HCT116 (cell line): Measurements from ENCODE around the gene RELA. TPM values are rescaled to one million over a fixed set of nuclear protein-coding genes. Genes with fewer than 3 reads are reported as not detected.

Experiments used
- ATAC-seq: fragments of 200-7000 bp; cut with Tn5 transposase; 2 replicates; pipeline ENCODE4 v1.9.1; 2020; ENCODE audit warnings: mild to moderate bottlenecking, moderate library complexity
- BruUV-seq: library from RNA; stranded (reverse); fragments of 400-500 nt; replicated peaks from 2 replicates; lab custom pipeline; 2021; lab: Mats Ljungman, UMichigan
- CTCF ChIA-PET: fragments of 300-600 bp; sonication (Branson Sonifier 250); formaldehyde crosslinking; loops from one replicate; lab custom pipeline; 2021; ENCODE audit warnings: antibody characterized with exemption; lab: Charles Lee
- POLR2A ChIA-PET: fragments of 300-600, 350-600 bp; sonication (Branson Sonifier 250); formaldehyde crosslinking; loops from one replicate; lab custom pipeline; 2021; ENCODE audit warnings: antibody characterized with exemption; lab: Charles Lee
- RAD21 ChIA-PET, 2 experiments: fragments of 300-600 bp; sonication (Branson Sonifier 250); formaldehyde crosslinking; loops; one replicate each; lab custom pipeline; 2023; ENCODE audit warnings: low total read pairs in 2 of 2; ENCODE audit not compliant: uncharacterized antibody in 2 of 2, unreplicated experiment in 2 of 2, low non-redundant PET in 1 of 2; lab: Charles Lee
- DNase-seq: peaks from one replicate; pipeline ENCODE4 v3.0.0-alpha.2; 2010; ENCODE audit warnings: low read depth, low spot score
- H2AFZ ChIP-seq: fragments of 200-600 bp; shearing (Covaris generic), sonication (generic); 2 replicates; pipeline ENCODE4 v1.6.1; 2017; ENCODE audit warnings: low read depth, mixed run types, mixed read lengths, antibody characterized with exemption, low read length; ENCODE audit not compliant: poor library complexity, severe bottlenecking
- H3K27ac ChIP-seq: 2 replicates; pipeline ENCODE4 v1.5.1; 2012; ENCODE audit warnings: low read depth, low read length
- H3K27me3 ChIP-seq: fragments of 200-600 bp; sonication (generic); 2 replicates; pipeline ENCODE4 v1.6.1; 2016; ENCODE audit warnings: mixed run types, low read length, mixed read lengths; ENCODE audit not compliant: insufficient read depth
- H3K36me3 ChIP-seq, 2 experiments: fragments of 200-500 bp in 1 of 2; fragments of 200-600 bp in 1 of 2; sonication (Bioruptor generic) in 1 of 2; sonication (generic) in 1 of 2; 2 replicates each; pipeline versions ENCODE4 v1.5.1 to v1.6.1; 2014 to 2016; ENCODE audit warnings: low read length in 2 of 2, inconsistent platforms in 1 of 2, mixed read lengths in 1 of 2, mixed run types in 1 of 2; ENCODE audit not compliant: insufficient read depth in 2 of 2, control insufficient read depth in 1 of 2
- H3K4me1 ChIP-seq, 2 experiments: fragments of 200-600 bp in 1 of 2; sonication (generic) in 1 of 2; 2 replicates each; pipeline versions ENCODE4 v1.5.1 to v1.6.1; 2012 to 2017; ENCODE audit warnings: low read length in 2 of 2, inconsistent platforms in 1 of 2, mild to moderate bottlenecking in 1 of 2, mixed read lengths in 1 of 2, mixed run types in 1 of 2, moderate library complexity in 1 of 2; ENCODE audit not compliant: insufficient read depth in 2 of 2, control insufficient read depth in 1 of 2
- H3K4me2 ChIP-seq: fragments of 200-600 bp; sonication (generic); 2 replicates; pipeline ENCODE4 v1.6.1; 2017; ENCODE audit warnings: mixed run types, low read length, mixed read lengths
- H3K4me3 ChIP-seq, 2 experiments: fragments of 200-600 bp in 1 of 2; sonication (generic) in 1 of 2; replicated peaks in 1 of 2; 2 replicates each; pipeline ENCODE4 v1.5.1; 2011 to 2016; ENCODE audit warnings: low read length in 2 of 2, control low read depth in 1 of 2, low read depth in 1 of 2, mild to moderate bottlenecking in 1 of 2, mixed read lengths in 1 of 2, mixed run types in 1 of 2
- H3K79me2 ChIP-seq: fragments of 200-600 bp; sonication (generic); 2 replicates; pipeline ENCODE4 v1.6.1; 2017; ENCODE audit warnings: mild to moderate bottlenecking, mixed run types, low read length, moderate library complexity, mixed read lengths; ENCODE audit not compliant: insufficient read depth
- H3K9ac ChIP-seq: fragments of 200-600 bp; sonication (generic); 2 replicates; pipeline ENCODE4 v1.6.1; 2016; ENCODE audit warnings: low read length, mixed read lengths
- H3K9me2 ChIP-seq: fragments of 200-600 bp; sonication (generic), shearing (Covaris generic); 2 replicates; pipeline ENCODE4 v1.6.1; 2017; ENCODE audit warnings: mixed run types, mild to moderate bottlenecking, moderate library complexity; ENCODE audit not compliant: insufficient read depth
- H3K9me3 ChIP-seq, 2 experiments: fragments of 200-500 bp in 1 of 2; fragments of 200-600 bp in 1 of 2; sonication (Bioruptor generic) in 1 of 2; sonication (generic) in 1 of 2; 2 replicates each; pipeline ENCODE4 v1.6.1; 2014 to 2017; ENCODE audit warnings: low read length in 2 of 2, mixed read lengths in 2 of 2, inconsistent platforms in 1 of 2, low read depth in 1 of 2, mild to moderate bottlenecking in 1 of 2, mixed run types in 1 of 2, moderate library complexity in 1 of 2; ENCODE audit not compliant: control insufficient read depth in 1 of 2, insufficient read depth in 1 of 2
- H4K20me1 ChIP-seq: fragments of 200-600 bp; sonication (generic), shearing (Covaris generic); 2 replicates; pipeline ENCODE4 v1.6.1; 2017; ENCODE audit warnings: mixed run types, mild to moderate bottlenecking, moderate library complexity; ENCODE audit not compliant: insufficient read depth
- EGR1 ChIP-seq: IDR thresholded peaks from 2 replicates; pipeline ENCODE4 v1.6.1; 2012; ENCODE audit warnings: low read depth
- EZH2 ChIP-seq: fragments of 200-600 bp; sonication (generic); IDR thresholded peaks from 2 replicates; pipeline ENCODE4 v1.6.1; 2017; ENCODE audit warnings: antibody characterized with exemption, mixed run types
- EZH2phosphoT487 ChIP-seq: fragments of 200-600 bp; IDR thresholded peaks from 2 replicates; pipeline ENCODE4 v1.6.1; 2018; ENCODE audit warnings: antibody characterized with exemption, borderline replicate concordance
- FOSL1 ChIP-seq: IDR thresholded peaks from 2 replicates; pipeline ENCODE4 v1.6.1; 2012; ENCODE audit warnings: low read depth
- JUND ChIP-seq: IDR thresholded peaks from 2 replicates; pipeline ENCODE4 v1.6.1; 2012
- POLR2A ChIP-seq: IDR thresholded peaks from 2 replicates; pipeline ENCODE4 v1.7.0; 2011; ENCODE audit warnings: borderline replicate concordance; ENCODE audit not compliant: insufficient read depth, insufficient read length; ENCODE audit errors: extremely low read depth
- RAD21 ChIP-seq: IDR thresholded peaks from 2 replicates; pipeline ENCODE4 v1.6.1; 2012; ENCODE audit warnings: low read depth, mild to moderate bottlenecking
- SP1 ChIP-seq: IDR thresholded peaks from 2 replicates; pipeline ENCODE4 v1.6.1; 2012; ENCODE audit warnings: low read depth
- TCF7L2 ChIP-seq: IDR thresholded peaks from 2 replicates; pipeline ENCODE4 v1.7.0; 2011; ENCODE audit warnings: borderline replicate concordance, inconsistent platforms; ENCODE audit not compliant: insufficient read depth, insufficient read length; ENCODE audit errors: extremely low read depth
- YY1 ChIP-seq: IDR thresholded peaks from 2 replicates; pipeline ENCODE4 v1.6.1; 2011; ENCODE audit warnings: low read length, low read depth, moderate library complexity, mild to moderate bottlenecking; ENCODE audit not compliant: insufficient replicate concordance; ENCODE audit errors: extremely low read depth
- ZNF274 ChIP-seq: fragments of 200-500 bp; sonication (Bioruptor generic); IDR thresholded peaks from 2 replicates; pipeline ENCODE4 v1.6.1; 2014; ENCODE audit warnings: mild to moderate bottlenecking, low read depth, low read length, inconsistent platforms
- intact Hi-C: fragments of 100-400 bp; cut with micrococcal nuclease; formaldehyde crosslinking; loops from 2 replicates; pipeline ENCODE4 v1.10.0; 2022
- total RNA-seq: library from RNA; stranded (reverse); gene quantifications from one replicate; pipeline ENCODE4 v1.2.1, GENCODE V29; 2021; ENCODE audit not compliant: unreplicated experiment
- TF ChIP-seq, protein P1 (sequence below): IDR thresholded peaks from 2 replicates; pipeline ENCODE4 v1.6.1; 2012; ENCODE audit warnings: low read depth

RELA gene
- total RNA-seq, 1 experiment from 2014 or later, result 78.5 TPM

DNA sequence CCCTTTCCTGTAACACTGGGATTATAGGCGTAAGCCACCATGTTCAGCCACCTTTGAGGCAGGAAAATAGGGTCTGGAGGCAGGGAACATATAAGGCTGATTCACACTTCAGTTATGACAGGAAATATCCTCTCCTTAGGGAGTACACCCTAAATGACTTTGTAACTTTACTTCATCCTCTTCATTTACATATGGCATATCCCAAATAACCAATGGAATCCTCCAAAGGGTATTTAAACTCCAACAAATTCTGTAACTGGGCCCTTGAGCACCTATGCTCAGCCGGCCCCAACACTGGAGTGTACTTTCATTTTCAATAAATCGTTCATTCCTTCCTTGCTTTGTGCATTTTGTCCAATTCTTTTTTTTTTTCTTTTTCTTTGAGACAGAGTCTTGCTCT lies 47.7 kb upstream of the RELA start:
- H3K9me3 ChIP-seq, result no peaks in the 10 kb centered on the region
- H3K4me2 ChIP-seq, result peak overlapping the region; percentile 83
- intact Hi-C loops, result loop anchor here (5.0 kb wide), 2 partner anchors 72 to 162 kb away; partner anchors contain the start of genes AP5B1 and EFEMP2
- ATAC-seq (no peak), DNase-seq (no peak)
- peaks cover 9 to 20% of the 10 kb centered on the region in 2 experiments for H3K36me3 ChIP-seq
- no peaks in the 10 kb centered on the region for H4K20me1 ChIP-seq
- H3K9ac ChIP-seq, result no peak overlapping the region
- TF ChIP-seq EZH2, result no peak
- TF ChIP-seq TCF7L2, result no peak
- TF ChIP-seq ZNF274, result no peak
- TF ChIP-seq EZH2phosphoT487, result no peak
- TF ChIP-seq, protein P1, sequence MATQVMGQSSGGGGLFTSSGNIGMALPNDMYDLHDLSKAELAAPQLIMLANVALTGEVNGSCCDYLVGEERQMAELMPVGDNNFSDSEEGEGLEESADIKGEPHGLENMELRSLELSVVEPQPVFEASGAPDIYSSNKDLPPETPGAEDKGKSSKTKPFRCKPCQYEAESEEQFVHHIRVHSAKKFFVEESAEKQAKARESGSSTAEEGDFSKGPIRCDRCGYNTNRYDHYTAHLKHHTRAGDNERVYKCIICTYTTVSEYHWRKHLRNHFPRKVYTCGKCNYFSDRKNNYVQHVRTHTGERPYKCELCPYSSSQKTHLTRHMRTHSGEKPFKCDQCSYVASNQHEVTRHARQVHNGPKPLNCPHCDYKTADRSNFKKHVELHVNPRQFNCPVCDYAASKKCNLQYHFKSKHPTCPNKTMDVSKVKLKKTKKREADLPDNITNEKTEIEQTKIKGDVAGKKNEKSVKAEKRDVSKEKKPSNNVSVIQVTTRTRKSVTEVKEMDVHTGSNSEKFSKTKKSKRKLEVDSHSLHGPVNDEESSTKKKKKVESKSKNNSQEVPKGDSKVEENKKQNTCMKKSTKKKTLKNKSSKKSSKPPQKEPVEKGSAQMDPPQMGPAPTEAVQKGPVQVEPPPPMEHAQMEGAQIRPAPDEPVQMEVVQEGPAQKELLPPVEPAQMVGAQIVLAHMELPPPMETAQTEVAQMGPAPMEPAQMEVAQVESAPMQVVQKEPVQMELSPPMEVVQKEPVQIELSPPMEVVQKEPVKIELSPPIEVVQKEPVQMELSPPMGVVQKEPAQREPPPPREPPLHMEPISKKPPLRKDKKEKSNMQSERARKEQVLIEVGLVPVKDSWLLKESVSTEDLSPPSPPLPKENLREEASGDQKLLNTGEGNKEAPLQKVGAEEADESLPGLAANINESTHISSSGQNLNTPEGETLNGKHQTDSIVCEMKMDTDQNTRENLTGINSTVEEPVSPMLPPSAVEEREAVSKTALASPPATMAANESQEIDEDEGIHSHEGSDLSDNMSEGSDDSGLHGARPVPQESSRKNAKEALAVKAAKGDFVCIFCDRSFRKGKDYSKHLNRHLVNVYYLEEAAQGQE, result no peak
- TF ChIP-seq FOSL1, result no peak
- TF ChIP-seq RAD21, result no peak
- TF ChIP-seq EGR1, result no peak
- TF ChIP-seq POLR2A, result no peak
- no peak for TF ChIP-seq YY1
- no peak for TF ChIP-seq JUND
- TF ChIP-seq SP1, result no peak
- no peak overlapping the region for H2AFZ ChIP-seq
- H3K9me2 ChIP-seq, result no peaks in the 10 kb centered on the region
- no TSS peak for BruUV-seq
- no peaks in the 10 kb centered on the region for H3K27me3 ChIP-seq
- H3K4me1 ChIP-seq, result peaks cover 10 to 33% of the 10 kb centered on the region in 2 experiments; a peak in 3 of 4 replicates
- no peak overlapping the region for H3K4me3 ChIP-seq
- ChIA-PET CTCF (interaction anchor here (2.6 to 3.3 kb wide), 3 partner anchors 11 to 175 kb away, joined by 22 to 33 read pairs (median 28); partner anchors contain the start of gene RNASEH2C), POLR2A (interaction anchor here (2.8 kb wide), 1 partner anchor 180 kb away, joined by 14 read pairs; the partner anchor contains the start of gene CCDC85B), RAD21 (no interaction called here)
- peaks cover 25% of the 10 kb centered on the region; the same call in 1 of the 2 replicates for H3K79me2 ChIP-seq
- H3K27ac ChIP-seq, result no peak overlapping the region
